Common myeloid progenitor, CD34-positive (primary cell): ENCODE results near the gene QSER1.
"Not testable (repeated sequence)": the region's sequence is repeated elsewhere in the genome, so short reads cannot be mapped to it uniquely, and the experiment has no call there.

ENCODE experiments used
- CTCF ChIA-PET: fragments of 350-600 bp; sonication (Branson Sonifier 250); formaldehyde crosslinking; loops from one replicate; lab custom pipeline; 2021; ENCODE audit warnings: antibody characterized with exemption; lab: Charles Lee
- POLR2A ChIA-PET: fragments of 350-600 bp; sonication (Branson Sonifier 250); formaldehyde crosslinking; loops from one replicate; lab custom pipeline; 2021; ENCODE audit warnings: antibody characterized with exemption; lab: Charles Lee
- DNase-seq, 3 donors: peaks; one replicate each; pipeline versions ENCODE4 v3.0.0 to v3.0.0-alpha.2; 2013
- H3K27ac ChIP-seq, 2 experiments: 1 replicate in 1 of 2; 2 replicates in 1 of 2; pipeline ENCODE4 v1.7.0; 2013; ENCODE audit warnings: inconsistent platforms in 2 of 2, low read length in 2 of 2, mild to moderate bottlenecking in 2 of 2, low read depth in 1 of 2, moderate library complexity in 1 of 2; ENCODE audit not compliant: severe bottlenecking in 2 of 2, insufficient read depth in 1 of 2, poor library complexity in 1 of 2
- H3K27me3 ChIP-seq, 5 experiments: replicated peaks in 2 of 5; 1 replicate in 3 of 5; 2 replicates in 2 of 5; pipeline versions ENCODE4 v1.6.1 to v1.7.0; 2013; ENCODE audit warnings: low read length in 4 of 5, mild to moderate bottlenecking in 2 of 5, moderate library complexity in 2 of 5, inconsistent platforms in 1 of 5; ENCODE audit not compliant: insufficient read depth in 5 of 5, control insufficient read depth in 4 of 5
- H3K36me3 ChIP-seq, 4 experiments: 1 replicate in 2 of 4; 2 replicates in 2 of 4; pipeline versions ENCODE4 v1.6.1 to v1.7.0; 2013; ENCODE audit warnings: low read length in 3 of 4, control low read depth in 1 of 4, mild to moderate bottlenecking in 1 of 4; ENCODE audit not compliant: control insufficient read depth in 4 of 4, insufficient read depth in 4 of 4
- H3K4me1 ChIP-seq, 4 experiments: 1 replicate in 3 of 4; 2 replicates in 1 of 4; pipeline versions ENCODE4 v1.6.1 to v1.7.1; 2013; ENCODE audit warnings: low read length in 3 of 4, mild to moderate bottlenecking in 3 of 4, control low read depth in 1 of 4, inconsistent platforms in 1 of 4, moderate library complexity in 1 of 4; ENCODE audit not compliant: control insufficient read depth in 4 of 4, insufficient read depth in 4 of 4; ENCODE audit errors: control extremely low read depth in 1 of 4
- H3K4me3 ChIP-seq, 7 experiments: 1 replicate in 4 of 7; 2 replicates in 3 of 7; pipeline versions ENCODE4 v1.5.1 to v1.7.0; 2013; ENCODE audit warnings: mild to moderate bottlenecking in 7 of 7, low read length in 6 of 7, moderate library complexity in 6 of 7, inconsistent platforms in 2 of 7, low read depth in 2 of 7, control low read depth in 1 of 7; ENCODE audit not compliant: insufficient read depth in 4 of 7, control insufficient read depth in 1 of 7; ENCODE audit errors: extremely low read depth in 1 of 7
- H3K9me3 ChIP-seq, 5 experiments: 1 replicate in 4 of 5; 2 replicates in 1 of 5; pipeline versions ENCODE4 v1.6.1 to v1.7.1; 2013; ENCODE audit warnings: low read length in 4 of 5, mild to moderate bottlenecking in 2 of 5, inconsistent platforms in 1 of 5, low read depth in 1 of 5, moderate library complexity in 1 of 5; ENCODE audit not compliant: control insufficient read depth in 4 of 5, insufficient read depth in 2 of 5; ENCODE audit errors: control extremely low read depth in 1 of 5
- WGBS: methylation state at CpG from one replicate; pipeline ENCODE4 v1.1.5; 2013; ENCODE audit not compliant: insufficient coverage; 5-methylcytosine and 5-hydroxymethylcytosine counted together

The QSER1 gene

DNA sequence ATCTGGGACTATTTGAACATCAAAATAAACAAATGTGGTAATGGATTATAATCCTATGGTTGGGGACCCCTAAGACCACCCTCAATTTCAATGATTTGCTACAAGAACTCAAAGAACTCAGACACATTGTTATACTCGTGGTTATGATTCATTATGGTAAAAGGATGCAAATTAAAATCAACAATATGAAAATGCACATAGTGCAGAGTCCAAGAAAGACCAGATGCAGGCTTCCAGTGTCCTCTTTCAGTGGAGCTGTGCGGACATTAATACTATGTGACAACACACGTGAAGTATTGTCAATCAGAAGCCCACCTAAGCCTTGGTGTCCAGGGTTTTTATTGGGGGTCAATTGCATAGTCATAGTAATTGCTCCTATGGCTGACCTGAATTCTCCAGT, 9.2 kb upstream of the QSER1 start:
- WGBS: no CpG with 5 or more reads among the region's 3 CpGs
- ChIA-PET POLR2A (no interaction called here), CTCF (interaction anchor here (1.0 to 1.1 kb wide), 3 partner anchors 14 to 48 kb away, joined by 3 read pairs; no protein-coding TSS in a partner anchor)
- Histone ChIP-seq H3K27ac (no peak overlapping the region), H3K4me3 (no peak overlapping the region), H3K9me3 (no peaks in the 10 kb centered on the region), H3K36me3 (no peaks in the 10 kb centered on the region), H3K4me1 (no peaks in the 10 kb centered on the region), H3K27me3 (no peaks in the 10 kb centered on the region)
- no peak for DNase-seq

DNA sequence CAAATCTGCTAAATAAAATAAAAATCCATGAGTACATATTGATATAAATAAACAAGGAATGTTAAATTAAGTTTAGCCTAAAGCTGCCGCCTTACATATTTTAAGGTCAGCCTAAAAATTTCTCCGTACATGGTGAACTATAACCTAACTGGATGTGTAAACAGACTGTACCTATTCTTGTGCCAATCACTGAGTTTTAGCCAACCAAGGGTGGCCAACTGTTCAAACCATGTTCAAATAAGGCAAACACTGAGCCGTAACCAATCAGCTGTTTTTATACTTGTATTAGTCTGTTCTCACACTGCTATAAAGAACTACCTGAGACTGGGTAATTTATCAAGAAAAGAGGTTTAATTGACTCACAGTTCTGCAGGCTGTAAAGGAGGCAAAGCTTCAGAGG, 8.6 kb upstream of the QSER1 start:
- H3K36me3 ChIP-seq: no peaks in the 10 kb centered on the region
- H3K27me3 ChIP-seq: no peaks in the 10 kb centered on the region
- no peak overlapping the region for H3K4me3 ChIP-seq
- H3K9me3 ChIP-seq: no peaks in the 10 kb centered on the region
- WGBS: 100% methylated on average over 2 of the region's 3 CpGs
- CTCF ChIA-PET: interaction anchor here (1.0 to 1.8 kb wide), 5 partner anchors 9 to 47 kb away, joined by 3 to 5 read pairs (median 3); partner anchors contain the start of gene QSER1
- POLR2A ChIA-PET: no interaction called here
- no peaks in the 10 kb centered on the region for H3K4me1 ChIP-seq
- no peak for DNase-seq
- H3K27ac ChIP-seq: no peak overlapping the region

DNA sequence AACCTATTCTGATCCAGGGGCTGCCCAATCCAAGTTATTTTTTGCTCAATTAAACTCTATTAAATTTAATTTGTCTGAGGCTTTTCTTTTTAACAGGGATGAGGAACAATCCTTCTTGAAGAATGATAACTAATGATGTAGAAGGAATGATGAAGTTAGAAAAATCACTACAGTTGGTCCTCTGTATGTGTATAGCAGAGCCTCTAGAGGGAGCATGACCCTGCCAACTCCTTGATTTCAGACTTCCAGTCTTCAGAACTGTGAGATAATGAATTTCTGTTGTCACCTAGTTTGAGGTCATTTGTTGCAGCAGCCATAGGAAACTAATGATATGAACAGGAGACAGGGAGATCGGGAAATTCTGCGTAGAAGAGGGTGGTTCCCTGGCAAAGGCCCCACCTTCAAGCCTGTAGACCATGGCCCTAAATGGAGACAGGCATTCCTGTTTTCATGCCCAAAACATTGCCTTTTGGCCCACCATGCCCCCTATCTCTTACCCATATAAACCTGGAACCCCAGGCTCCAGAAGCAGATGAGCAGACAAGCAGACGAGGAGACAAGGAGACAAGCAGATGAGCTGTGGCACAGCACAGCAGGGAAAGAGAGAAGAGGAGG, 7.7 kb upstream of the QSER1 start:
- H3K4me1 ChIP-seq: no peaks in the 10 kb centered on the region
- ChIA-PET POLR2A (no interaction called here), CTCF (interaction anchor here (1.0 to 2.8 kb wide), 5 partner anchors 8 to 180 kb away, joined by 3 to 7 read pairs (median 4); partner anchors contain the start of gene QSER1)
- H3K27me3 ChIP-seq: no peaks in the 10 kb centered on the region
- DNase-seq: peak in 2 of 3 donors; percentile 40 to 44
- no peaks in the 10 kb centered on the region for H3K9me3 ChIP-seq
- H3K4me3 ChIP-seq: no peak overlapping the region
- no peaks in the 10 kb centered on the region for H3K36me3 ChIP-seq
- H3K27ac ChIP-seq: no peak overlapping the region
- WGBS: 100% methylated on average over 2 of the region's 3 CpGs

DNA sequence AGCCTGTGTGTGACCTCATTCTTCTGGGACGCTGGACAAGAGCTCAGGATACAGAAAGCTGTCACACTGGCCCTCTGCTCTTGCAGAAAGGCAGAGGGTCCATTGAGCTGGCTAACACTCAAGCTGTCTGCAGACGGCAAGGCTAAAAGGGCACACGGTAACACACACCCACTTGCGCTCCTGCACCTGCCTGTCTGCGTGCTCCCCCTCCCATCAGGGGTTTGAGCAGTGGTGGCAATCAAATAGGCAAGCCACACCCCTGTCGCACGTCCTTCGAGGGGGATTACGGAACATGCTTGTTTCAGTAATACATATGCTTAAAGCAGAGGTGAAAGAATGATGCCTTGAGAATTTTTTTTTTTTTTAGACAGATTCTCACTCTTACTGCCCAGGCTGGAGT, 7.1 kb upstream of the QSER1 start:
- CTCF ChIA-PET: interaction anchor here (0.7 to 2.8 kb wide), 9 partner anchors 8 to 818 kb away, joined by 3 to 7 read pairs (median 3); partner anchors contain the start of gene QSER1
- DNase-seq: no peak

DNA sequence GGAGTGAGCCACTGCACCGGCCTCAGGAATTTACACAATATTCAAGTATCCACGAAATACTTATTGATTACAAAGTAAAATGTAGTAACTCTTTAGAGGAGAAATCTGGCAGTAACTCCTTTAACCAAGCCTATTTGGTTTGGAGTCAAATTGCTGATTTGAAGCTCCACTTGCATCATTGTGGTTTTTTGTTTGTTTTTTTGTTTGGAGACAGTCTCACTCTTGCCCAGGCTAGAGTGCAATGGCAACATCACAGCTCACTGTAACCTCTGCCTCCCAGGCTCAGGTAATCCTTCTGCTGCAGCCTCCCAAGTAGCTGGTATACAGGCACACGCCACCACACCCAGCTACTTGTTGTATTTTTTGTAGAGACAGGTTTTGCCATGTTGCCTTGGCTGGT, 6.4 kb upstream of the QSER1 start:
- Histone ChIP-seq H3K36me3 (no peaks in the 10 kb centered on the region), H3K4me3 (no peak overlapping the region), H3K9me3 (no peaks in the 10 kb centered on the region), H3K27ac (no peak overlapping the region), H3K4me1 (peaks cover under 1 to 4% (median 2%) of the 10 kb centered on the region in 4 experiments), H3K27me3 (no peaks in the 10 kb centered on the region)
- DNase-seq: no peak
- 100% methylated on average over 1 of the region's 3 CpGs for WGBS
- ChIA-PET POLR2A (no interaction called here), CTCF (interaction anchor here (0.8 to 2.8 kb wide), 12 partner anchors 9 to 443 kb away, joined by 3 to 7 read pairs (median 3); no protein-coding TSS in a partner anchor)

More for the DNA sequence above, 7.1 kb upstream of the QSER1 start:
- WGBS: 92% methylated on average over 9 of the region's 9 CpGs
- Histone ChIP-seq H3K4me1 (no peaks in the 10 kb centered on the region), H3K27ac (no peak overlapping the region), H3K4me3 (no peak overlapping the region), H3K27me3 (no peaks in the 10 kb centered on the region), H3K9me3 (no peaks in the 10 kb centered on the region), H3K36me3 (no peaks in the 10 kb centered on the region)
- POLR2A ChIA-PET: no interaction called here

DNA sequence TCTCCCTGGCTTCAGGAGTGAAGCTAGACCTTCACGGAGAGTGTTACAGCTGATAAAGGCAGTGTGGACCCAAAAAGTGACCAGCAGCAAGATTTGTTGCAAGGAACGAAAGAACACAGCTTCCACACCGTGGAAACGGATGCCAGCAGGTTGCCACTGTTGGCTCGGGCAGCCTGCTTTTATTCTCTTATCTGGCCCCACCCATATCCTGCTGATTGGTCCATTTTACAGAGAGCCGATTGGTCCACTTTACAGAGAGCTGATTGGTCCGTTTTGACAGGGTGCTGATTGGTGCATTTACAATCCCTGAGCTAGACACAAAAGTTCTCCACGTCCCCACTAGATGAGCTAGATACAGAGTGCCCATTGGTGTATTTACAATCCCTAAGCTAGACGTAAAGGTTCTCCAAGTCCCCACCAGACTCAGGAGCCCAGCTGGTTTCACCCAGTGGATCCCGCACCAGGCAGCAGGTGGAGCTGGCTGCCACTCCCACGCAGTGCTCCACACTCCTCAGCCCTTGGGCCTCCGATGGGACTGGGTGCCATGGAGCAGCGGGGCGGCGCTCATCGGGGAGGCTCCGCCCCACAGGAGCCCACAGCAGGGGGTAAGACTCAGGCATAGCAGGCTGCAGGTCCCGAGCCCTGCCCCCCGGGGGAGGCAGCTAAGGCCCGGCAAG, 4.8 kb upstream of the QSER1 start:
- 97% methylated on average over 16 of the region's 20 CpGs for WGBS
- H3K4me3 ChIP-seq, H3K9me3 ChIP-seq, H3K27me3 ChIP-seq, POLR2A ChIA-PET, DNase-seq, H3K36me3 ChIP-seq, H3K27ac ChIP-seq: not testable (repeated sequence)
- CTCF ChIA-PET: interaction anchor here (1.3 to 2.8 kb wide), 5 partner anchors 11 to 441 kb away, joined by 3 to 7 read pairs (median 3); no protein-coding TSS in a partner anchor
- peaks cover 8 to 15% (median 13%) of the 10 kb centered on the region in 4 experiments for H3K4me1 ChIP-seq

DNA sequence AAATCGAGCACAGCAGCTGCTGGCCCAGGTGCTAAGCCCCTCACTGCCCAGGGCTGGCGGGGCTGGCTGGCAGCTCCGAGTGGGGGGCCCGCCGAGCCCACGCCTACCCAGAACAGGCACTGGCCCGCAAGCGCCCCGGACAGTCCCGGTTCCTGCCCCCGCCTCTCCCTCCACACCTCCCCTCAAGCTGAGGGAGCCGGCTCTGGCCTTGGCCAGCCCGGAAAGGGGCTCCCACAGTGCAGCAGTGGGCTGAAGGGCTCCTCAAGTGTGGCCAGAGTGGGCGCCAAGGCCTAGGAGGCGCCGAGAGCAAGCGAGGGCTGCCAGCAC, 4.3 kb upstream of the QSER1 start:
- H3K36me3 ChIP-seq, H3K27me3 ChIP-seq, H3K9me3 ChIP-seq, DNase-seq, H3K27ac ChIP-seq, CTCF ChIA-PET, H3K4me3 ChIP-seq: not testable (repeated sequence)
- H3K4me1 ChIP-seq: peaks cover 8 to 15% (median 13%) of the 10 kb centered on the region in 4 experiments
- WGBS: 100% methylated on average over 15 of the region's 17 CpGs
- POLR2A ChIA-PET: interaction anchor here (0.6 kb wide), 1 partner anchor 33 kb away, joined by 3 read pairs; no protein-coding TSS in a partner anchor
